Fibroblast of lung (primary cell): ENCODE measurements around the gene CORO7.

ENCODE experiments used
- EZH2 ChIP-seq: IDR thresholded peaks from 2 replicates; pipeline ENCODE4 v1.5.1; 2012; ENCODE audit warnings: low read length, control low read depth, mild to moderate bottlenecking; ENCODE audit errors: missing control alignments
- TF ChIP-seq, protein P1 (sequence below), 2 donors: IDR thresholded peaks in 1 of 2; conservative IDR thresholded peaks in 1 of 2; 1 replicate in 1 of 2; 2 replicates in 1 of 2; pipeline ENCODE4 v1.5.1; 2011 to 2012; ENCODE audit warnings: low read length in 2 of 2, control low read depth in 1 of 2, inconsistent platforms in 1 of 2, low read depth in 1 of 2, mild to moderate bottlenecking in 1 of 2

DNA sequence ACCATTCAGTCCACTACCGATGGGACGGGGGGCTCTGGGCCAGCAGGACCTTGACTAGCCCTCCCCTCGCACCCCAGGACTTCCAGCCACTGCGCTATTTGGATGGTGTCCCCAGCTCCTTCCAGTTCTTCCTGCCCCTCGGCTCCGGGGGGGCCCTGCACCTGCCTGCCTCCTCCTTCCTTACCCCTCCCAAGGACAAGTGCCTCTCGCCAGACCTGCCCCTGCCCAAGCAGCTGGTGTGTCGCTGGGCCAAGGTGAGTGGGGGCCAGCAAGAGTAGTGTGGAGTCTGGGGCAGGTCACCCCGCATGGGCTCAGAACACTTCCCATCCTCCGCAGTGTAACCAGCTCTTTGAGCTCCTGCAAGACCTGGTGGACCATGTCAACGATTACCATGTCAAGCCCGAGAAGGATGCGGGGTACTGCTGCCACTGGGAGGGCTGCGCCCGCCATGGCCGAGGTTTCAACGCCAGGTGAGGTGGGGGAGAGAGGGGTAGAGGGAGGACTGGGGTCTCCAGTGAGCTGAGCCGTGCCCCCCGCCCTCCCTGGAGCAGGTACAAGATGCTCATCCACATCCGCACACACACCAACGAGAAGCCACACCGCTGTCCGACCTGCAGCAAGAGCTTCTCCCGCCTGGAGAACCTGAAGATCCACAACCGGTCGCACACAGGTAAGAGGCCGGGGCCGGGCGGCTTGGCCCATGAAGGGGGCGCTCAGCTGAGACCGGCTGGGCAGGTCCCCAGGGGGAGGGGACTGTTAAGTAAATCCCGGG is 81.5 kb downstream of the CORO7 start:
- TF ChIP-seq, protein P1, sequence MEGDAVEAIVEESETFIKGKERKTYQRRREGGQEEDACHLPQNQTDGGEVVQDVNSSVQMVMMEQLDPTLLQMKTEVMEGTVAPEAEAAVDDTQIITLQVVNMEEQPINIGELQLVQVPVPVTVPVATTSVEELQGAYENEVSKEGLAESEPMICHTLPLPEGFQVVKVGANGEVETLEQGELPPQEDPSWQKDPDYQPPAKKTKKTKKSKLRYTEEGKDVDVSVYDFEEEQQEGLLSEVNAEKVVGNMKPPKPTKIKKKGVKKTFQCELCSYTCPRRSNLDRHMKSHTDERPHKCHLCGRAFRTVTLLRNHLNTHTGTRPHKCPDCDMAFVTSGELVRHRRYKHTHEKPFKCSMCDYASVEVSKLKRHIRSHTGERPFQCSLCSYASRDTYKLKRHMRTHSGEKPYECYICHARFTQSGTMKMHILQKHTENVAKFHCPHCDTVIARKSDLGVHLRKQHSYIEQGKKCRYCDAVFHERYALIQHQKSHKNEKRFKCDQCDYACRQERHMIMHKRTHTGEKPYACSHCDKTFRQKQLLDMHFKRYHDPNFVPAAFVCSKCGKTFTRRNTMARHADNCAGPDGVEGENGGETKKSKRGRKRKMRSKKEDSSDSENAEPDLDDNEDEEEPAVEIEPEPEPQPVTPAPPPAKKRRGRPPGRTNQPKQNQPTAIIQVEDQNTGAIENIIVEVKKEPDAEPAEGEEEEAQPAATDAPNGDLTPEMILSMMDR (conservative IDR thresholded peaks at IDR 0.05 in 1 of 2, IDR thresholded peaks at IDR 0.05 in 1 of 2; ENCODE audit: low read depth in 1 of 2, low read length in 2 of 2), result no peak
- no peak for TF ChIP-seq EZH2
